C4-2B (cell line): ENCODE results near the gene KCNQ1OT1.

ENCODE experiments used
- H3K27ac ChIP-seq: fragments of 450-650 bp; 2 replicates; pipeline ENCODE4 v1.5.1; 2017
- ZFX ChIP-seq: fragments of 450-650 bp; IDR thresholded peaks from 2 replicates; pipeline ENCODE4 v1.6.1; 2017
- TF ChIP-seq, protein P1 (sequence below): fragments of 450-650 bp; conservative IDR thresholded peaks from 2 replicates; pipeline ENCODE4 v1.5.1; 2017; ENCODE audit warnings: mild to moderate bottlenecking

The KCNQ1OT1 gene

DNA sequence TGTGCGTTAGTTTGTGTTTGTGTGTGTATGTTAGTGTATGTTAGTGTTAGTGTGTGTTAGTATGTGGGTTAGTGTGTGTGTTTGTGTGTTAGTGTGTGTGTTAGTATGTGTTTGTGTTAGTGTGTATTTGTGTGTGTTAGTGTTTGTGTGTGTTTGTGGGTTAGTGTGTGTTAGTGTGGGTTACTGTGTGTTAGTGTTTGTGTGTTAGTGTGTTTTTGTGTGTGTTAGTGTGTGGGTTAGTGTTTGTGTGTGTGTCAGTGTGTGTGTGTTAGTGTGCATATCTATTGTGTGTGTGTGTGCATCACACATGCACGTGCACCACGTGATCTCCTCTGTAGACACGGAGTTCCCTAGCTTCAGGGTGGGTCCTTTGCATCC is 115.4 kb downstream of the KCNQ1OT1 start:
- no peak for TF ChIP-seq ZFX
- TF ChIP-seq, protein P1, sequence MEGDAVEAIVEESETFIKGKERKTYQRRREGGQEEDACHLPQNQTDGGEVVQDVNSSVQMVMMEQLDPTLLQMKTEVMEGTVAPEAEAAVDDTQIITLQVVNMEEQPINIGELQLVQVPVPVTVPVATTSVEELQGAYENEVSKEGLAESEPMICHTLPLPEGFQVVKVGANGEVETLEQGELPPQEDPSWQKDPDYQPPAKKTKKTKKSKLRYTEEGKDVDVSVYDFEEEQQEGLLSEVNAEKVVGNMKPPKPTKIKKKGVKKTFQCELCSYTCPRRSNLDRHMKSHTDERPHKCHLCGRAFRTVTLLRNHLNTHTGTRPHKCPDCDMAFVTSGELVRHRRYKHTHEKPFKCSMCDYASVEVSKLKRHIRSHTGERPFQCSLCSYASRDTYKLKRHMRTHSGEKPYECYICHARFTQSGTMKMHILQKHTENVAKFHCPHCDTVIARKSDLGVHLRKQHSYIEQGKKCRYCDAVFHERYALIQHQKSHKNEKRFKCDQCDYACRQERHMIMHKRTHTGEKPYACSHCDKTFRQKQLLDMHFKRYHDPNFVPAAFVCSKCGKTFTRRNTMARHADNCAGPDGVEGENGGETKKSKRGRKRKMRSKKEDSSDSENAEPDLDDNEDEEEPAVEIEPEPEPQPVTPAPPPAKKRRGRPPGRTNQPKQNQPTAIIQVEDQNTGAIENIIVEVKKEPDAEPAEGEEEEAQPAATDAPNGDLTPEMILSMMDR, result no peak
- H3K27ac ChIP-seq, result no peak overlapping the region

DNA sequence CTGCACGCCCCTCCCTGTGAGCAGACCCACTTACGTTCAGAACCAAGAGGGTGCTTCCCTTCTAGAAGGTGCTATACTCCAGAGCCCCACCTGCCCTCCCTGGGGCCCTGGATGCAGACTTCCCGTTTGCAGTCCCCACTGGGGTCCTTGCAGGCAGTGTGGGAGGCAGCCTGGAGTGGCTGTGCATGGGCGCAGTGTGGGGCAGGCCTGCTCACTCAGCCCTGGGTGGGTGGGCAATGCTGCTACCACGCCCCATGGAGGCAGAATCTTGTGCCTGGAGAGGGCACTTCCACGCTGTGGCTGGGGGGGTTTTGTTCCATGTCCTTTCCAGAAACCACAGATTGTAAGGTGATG is 116.2 kb downstream of the KCNQ1OT1 start:
- TF ChIP-seq, protein P1, result no peak
- TF ChIP-seq ZFX, result no peak
- H3K27ac ChIP-seq, result no peak overlapping the region

DNA sequence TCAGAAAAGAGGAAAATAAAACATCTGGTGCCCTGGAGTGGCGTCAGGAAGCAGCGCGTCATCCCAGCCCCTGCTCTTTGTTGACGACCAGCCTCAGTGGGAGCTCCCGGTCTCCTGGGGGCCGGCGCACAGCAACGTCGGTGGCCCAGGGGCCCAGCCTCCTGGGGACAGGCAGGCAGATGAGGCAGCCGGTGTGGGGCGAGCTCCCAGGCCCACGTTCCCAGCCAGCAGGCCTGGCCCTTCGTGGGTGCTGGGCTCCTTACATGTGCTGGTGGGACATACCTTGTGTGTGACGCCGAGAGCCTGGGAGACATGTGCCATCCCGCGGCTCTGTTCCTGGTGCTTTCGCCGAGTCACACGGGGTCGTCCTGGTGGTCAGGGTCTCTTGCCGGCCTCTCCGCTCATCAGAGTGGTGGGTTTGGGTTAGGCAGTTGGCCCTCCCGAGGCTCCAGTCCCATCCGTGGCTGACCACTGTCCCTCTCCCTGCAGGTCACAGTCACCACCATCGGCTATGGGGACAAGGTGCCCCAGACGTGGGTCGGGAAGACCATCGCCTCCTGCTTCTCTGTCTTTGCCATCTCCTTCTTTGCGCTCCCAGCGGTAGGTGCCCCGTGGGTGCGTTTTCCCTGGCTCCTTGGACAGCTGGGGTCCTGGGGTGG is 116.7 kb downstream of the KCNQ1OT1 start:
- H3K27ac ChIP-seq, result no peak overlapping the region
- TF ChIP-seq, protein P1, result no peak

DNA sequence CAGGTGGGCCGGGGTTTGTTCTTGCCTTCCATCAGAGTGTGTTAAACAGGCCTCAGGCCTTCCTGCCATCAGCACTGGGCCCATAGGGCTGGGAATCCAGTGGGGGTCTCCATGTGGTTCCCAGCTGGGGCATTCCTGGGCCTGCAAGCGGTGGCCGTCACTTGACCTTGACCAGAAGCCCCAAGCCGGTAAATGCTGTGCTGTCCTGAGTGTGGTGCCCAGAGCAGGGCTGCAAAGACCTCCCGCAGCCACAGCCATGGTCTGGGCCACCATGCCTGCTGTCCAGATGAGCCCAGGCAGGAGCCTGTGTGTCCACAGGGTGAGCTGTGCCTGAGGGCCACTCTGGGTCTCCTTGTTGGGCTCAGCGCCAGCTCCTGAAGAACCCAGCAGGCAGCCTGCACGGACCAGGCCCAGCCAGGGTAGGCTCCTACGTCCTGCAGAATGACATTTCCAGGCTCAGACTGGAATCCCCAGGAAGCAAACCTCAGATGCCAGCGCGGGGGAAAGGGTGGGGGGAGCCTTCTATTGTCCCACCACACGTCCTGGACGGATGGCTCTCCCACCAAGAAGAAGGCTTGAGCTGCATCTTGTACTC is 117.3 kb downstream of the KCNQ1OT1 start:
- no peak overlapping the region for H3K27ac ChIP-seq
- no peak for TF ChIP-seq ZFX
- TF ChIP-seq, protein P1, result no peak

DNA sequence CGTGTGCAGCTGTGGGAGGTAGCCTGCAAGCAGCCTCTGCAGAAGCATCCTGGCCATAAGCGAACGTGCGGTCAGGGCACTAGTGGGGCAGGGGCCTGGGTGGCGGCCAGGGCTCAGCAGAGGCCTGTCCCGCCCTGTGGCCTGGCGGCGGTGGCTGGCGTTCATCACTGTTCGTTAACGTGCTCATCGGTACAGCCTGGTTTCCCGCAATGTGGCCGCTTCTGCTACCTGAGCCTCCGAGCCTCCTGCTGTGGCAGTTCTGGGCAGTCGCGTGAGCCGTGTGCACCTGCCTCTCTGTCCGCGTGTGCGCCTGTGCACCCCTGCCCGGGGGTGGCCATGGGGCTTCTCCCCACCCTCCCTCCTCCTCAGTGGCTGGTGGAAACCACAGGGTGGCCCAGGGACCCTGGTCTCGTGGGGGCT is 117.9 kb downstream of the KCNQ1OT1 start:
- H3K27ac ChIP-seq, result no peak overlapping the region

DNA sequence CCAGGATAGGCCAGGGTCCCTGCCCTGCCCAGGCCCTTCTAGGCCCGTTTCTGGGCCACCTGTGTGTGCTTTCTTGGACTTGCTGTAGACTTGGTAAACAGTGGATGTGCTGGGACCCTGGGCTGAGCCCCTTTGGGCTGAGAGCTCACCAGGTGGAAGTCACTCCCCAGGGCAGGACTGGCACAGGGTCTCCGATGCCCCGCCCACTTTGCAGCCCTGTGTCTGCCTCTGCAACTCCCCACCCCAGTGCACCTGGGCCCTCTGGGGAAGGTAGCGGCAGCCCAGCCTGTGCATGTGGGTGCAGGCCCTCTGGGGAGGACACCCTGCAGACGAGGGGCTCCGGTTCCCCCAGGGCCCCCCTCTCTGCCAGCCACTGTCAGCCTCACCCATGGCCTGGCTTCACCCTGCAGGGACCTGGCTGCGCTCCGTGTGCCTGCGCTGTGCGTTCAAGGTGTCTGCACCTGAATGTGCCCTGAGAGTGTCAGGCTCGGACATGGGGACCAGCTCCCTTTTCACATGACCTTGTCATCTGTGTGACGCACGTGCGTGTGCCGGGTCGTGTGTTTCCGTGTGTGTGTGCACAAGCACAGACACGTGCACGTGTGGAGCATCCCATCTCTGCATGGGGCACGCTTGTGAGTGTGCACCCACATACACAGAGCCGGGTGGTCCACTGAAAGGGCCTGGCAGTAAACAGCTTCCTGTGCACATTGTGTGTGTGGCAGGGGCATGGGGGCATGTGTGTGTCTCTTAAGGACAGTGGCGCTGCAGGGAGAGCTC is 118.5 kb downstream of the KCNQ1OT1 start:
- H3K27ac ChIP-seq, result no peak overlapping the region
- TF ChIP-seq, protein P1, result no peak
- no peak for TF ChIP-seq ZFX

More for the DNA sequence above, 117.9 kb downstream of the KCNQ1OT1 start:
- TF ChIP-seq, protein P1, result no peak
- TF ChIP-seq ZFX, result no peak

DNA sequence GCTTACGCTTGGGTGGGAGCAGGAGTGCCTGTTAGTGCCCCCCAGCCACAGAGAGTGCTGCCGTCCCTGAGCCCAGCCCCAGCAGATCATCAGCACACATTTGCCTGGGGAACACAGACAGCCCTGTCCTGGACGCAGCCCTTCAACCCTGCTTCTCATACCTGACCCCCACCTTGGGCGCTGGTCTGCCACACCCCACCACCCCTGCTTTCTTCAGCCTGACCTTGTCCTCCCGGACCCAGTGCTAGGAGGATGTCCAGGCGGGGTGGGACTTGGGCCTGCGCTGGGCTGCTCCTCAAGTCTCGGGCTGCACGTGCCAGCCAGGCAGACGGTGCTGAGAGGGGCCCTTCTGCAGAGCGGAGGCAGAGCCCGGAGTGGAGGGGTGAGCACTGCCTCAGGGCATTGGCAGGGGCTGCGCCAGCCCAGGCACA is 119.2 kb downstream of the KCNQ1OT1 start:
- no peak for TF ChIP-seq ZFX
- TF ChIP-seq, protein P1, result no peak
- no peak overlapping the region for H3K27ac ChIP-seq
